CD14-positive monocyte (primary cell): Measurements from ENCODE around the gene SHISAL1. TPM values are rescaled to one million over a fixed set of nuclear protein-coding genes. Genes with fewer than 3 reads are reported as not detected.

ENCODE experiments used
- DNase-seq, 3 donors: peaks; one replicate each; pipeline ENCODE4 v3.0.0-alpha.2; 2011 to 2022
- H2AFZ ChIP-seq: 2 replicates; pipeline ENCODE4 v1.6.0; 2012; ENCODE audit warnings: mild to moderate bottlenecking, low read depth, low read length, inconsistent platforms; ENCODE audit not compliant: insufficient read depth, poor library complexity, severe bottlenecking
- H3K27ac ChIP-seq, 2 donors: 1 replicate in 1 of 2; 2 replicates in 1 of 2; pipeline ENCODE4 v1.5.1; 2012 to 2013; ENCODE audit warnings: low read length in 2 of 2, control low read depth in 1 of 2, inconsistent platforms in 1 of 2, low read depth in 1 of 2, mild to moderate bottlenecking in 1 of 2
- H3K27me3 ChIP-seq, 2 donors: one replicate each; pipeline versions ENCODE4 v1.6.0 to v1.6.1; 2011 to 2013; ENCODE audit warnings: low read length in 2 of 2; ENCODE audit not compliant: control insufficient read depth in 2 of 2, insufficient read depth in 2 of 2
- H3K36me3 ChIP-seq, 2 donors: replicated peaks in 1 of 2; 1 replicate in 1 of 2; 2 replicates in 1 of 2; pipeline versions ENCODE4 v1.5.1 to v1.6.1; 2012 to 2013; ENCODE audit warnings: low read length in 2 of 2, control low read depth in 1 of 2, inconsistent platforms in 1 of 2, mild to moderate bottlenecking in 1 of 2; ENCODE audit not compliant: insufficient read depth in 2 of 2, control insufficient read depth in 1 of 2
- H3K4me1 ChIP-seq, 2 donors: 1 replicate in 1 of 2; 2 replicates in 1 of 2; pipeline versions ENCODE4 v1.5.1 to v1.6.1; 2012 to 2013; ENCODE audit warnings: low read length in 2 of 2, control low read depth in 1 of 2, inconsistent platforms in 1 of 2, mild to moderate bottlenecking in 1 of 2, moderate library complexity in 1 of 2; ENCODE audit not compliant: insufficient read depth in 2 of 2, control insufficient read depth in 1 of 2
- H3K4me2 ChIP-seq: replicated peaks from 2 replicates; pipeline ENCODE3; 2012; ENCODE audit warnings: low read length, moderate library complexity, mild to moderate bottlenecking; ENCODE audit not compliant: poor library complexity, severe bottlenecking; ENCODE audit errors: extremely low read depth
- H3K4me3 ChIP-seq, 3 experiments: fragments of 200-600 bp in 1 of 3; sonication (generic) in 1 of 3; replicated peaks in 1 of 3; 1 replicate in 2 of 3; 2 replicates in 1 of 3; pipeline ENCODE4 v1.5.1; 2011 to 2013; ENCODE audit warnings: low read length in 3 of 3, mild to moderate bottlenecking in 3 of 3, control low read depth in 2 of 3, low read depth in 2 of 3, inconsistent platforms in 1 of 3, moderate library complexity in 1 of 3
- H3K79me2 ChIP-seq: 2 replicates; pipeline ENCODE4 v1.6.0; 2012; ENCODE audit warnings: mild to moderate bottlenecking, control low read depth, inconsistent platforms, low read length, moderate library complexity; ENCODE audit not compliant: insufficient read depth
- H3K9ac ChIP-seq: 2 replicates; pipeline ENCODE4 v1.6.0; 2017; ENCODE audit warnings: low read length, mild to moderate bottlenecking; ENCODE audit not compliant: insufficient read depth, poor library complexity, severe bottlenecking
- H3K9me3 ChIP-seq, 2 donors: replicated peaks in 1 of 2; 1 replicate in 1 of 2; 2 replicates in 1 of 2; pipeline versions ENCODE4 v1.5.1 to v1.6.1; 2012 to 2013; ENCODE audit warnings: low read length in 2 of 2, control low read depth in 1 of 2; ENCODE audit not compliant: control insufficient read depth in 1 of 2, insufficient read depth in 1 of 2
- H4K20me1 ChIP-seq: 2 replicates; pipeline ENCODE4 v1.6.0; 2012; ENCODE audit warnings: mild to moderate bottlenecking, low read length, control low read depth, moderate library complexity; ENCODE audit not compliant: insufficient read depth
- H3K27ac Mint-ChIP-seq, 7 donors: one replicate each; pipeline ENCODE4 v1.8.0; 2020; ENCODE audit warnings: mild to moderate bottlenecking in 7 of 7, mixed read lengths in 7 of 7, moderate library complexity in 6 of 7, inconsistent platforms in 2 of 7
- H3K27me3 Mint-ChIP-seq, 3 donors: one replicate each; pipeline ENCODE4 v1.8.0; 2021 to 2022; ENCODE audit warnings: low read depth in 3 of 3, mild to moderate bottlenecking in 3 of 3, mixed read lengths in 3 of 3, moderate library complexity in 3 of 3, inconsistent platforms in 1 of 3
- H3K36me3 Mint-ChIP-seq, 2 donors: one replicate each; pipeline ENCODE4 v1.8.0; 2020; ENCODE audit warnings: mixed read lengths in 2 of 2, inconsistent platforms in 1 of 2, mild to moderate bottlenecking in 1 of 2
- H3K4me1 Mint-ChIP-seq: one replicate; pipeline ENCODE4 v1.8.0; 2020; ENCODE audit warnings: mild to moderate bottlenecking, mixed read lengths
- H3K4me3 Mint-ChIP-seq, 2 donors: one replicate each; pipeline ENCODE4 v1.8.0; 2020; ENCODE audit warnings: mild to moderate bottlenecking in 2 of 2, mixed read lengths in 2 of 2, moderate library complexity in 1 of 2
- H3K9me3 Mint-ChIP-seq, 7 donors: one replicate each; pipeline ENCODE4 v1.8.0; 2020 to 2022; ENCODE audit warnings: mixed read lengths in 7 of 7, mild to moderate bottlenecking in 6 of 7, moderate library complexity in 6 of 7, inconsistent platforms in 2 of 7
- CTCF ChIP-seq: fragments of 200-600 bp; IDR thresholded peaks from one replicate; pipeline ENCODE4 v1.8.0; 2022; ENCODE audit warnings: antibody characterized with exemption, mild to moderate bottlenecking
- WGBS: methylation state at CpG from one replicate; pipeline ENCODE4 v1.1.5; 2013; ENCODE audit warnings: missing lambda C conversion rate; ENCODE audit not compliant: insufficient coverage; 5-methylcytosine and 5-hydroxymethylcytosine counted together
- intact Hi-C, 2 donors: fragments of 100-400 bp; cut with micrococcal nuclease; formaldehyde crosslinking; loops; one replicate each; pipeline versions ENCODE4 v1.15.0 to v1.15.1; 2023
- polyA plus RNA-seq, 3 donors: library from polyadenylated mRNA; depleted of rRNA in 1 of 3; unstranded in 2 of 3; stranded (reverse) in 1 of 3; fragments of 300-500 nt in 2 of 3; fragments of >200 nt in 1 of 3; fragmentation: Illumina TruSeq in 2 of 3; gene quantifications; 1 replicate in 2 of 3; 2 replicates in 1 of 3; pipeline ENCODE4 v1.2.3, GENCODE V29; 2012 to 2021

Gene SHISAL1
- polyA plus RNA-seq, 3 donors: not detected

DNA sequence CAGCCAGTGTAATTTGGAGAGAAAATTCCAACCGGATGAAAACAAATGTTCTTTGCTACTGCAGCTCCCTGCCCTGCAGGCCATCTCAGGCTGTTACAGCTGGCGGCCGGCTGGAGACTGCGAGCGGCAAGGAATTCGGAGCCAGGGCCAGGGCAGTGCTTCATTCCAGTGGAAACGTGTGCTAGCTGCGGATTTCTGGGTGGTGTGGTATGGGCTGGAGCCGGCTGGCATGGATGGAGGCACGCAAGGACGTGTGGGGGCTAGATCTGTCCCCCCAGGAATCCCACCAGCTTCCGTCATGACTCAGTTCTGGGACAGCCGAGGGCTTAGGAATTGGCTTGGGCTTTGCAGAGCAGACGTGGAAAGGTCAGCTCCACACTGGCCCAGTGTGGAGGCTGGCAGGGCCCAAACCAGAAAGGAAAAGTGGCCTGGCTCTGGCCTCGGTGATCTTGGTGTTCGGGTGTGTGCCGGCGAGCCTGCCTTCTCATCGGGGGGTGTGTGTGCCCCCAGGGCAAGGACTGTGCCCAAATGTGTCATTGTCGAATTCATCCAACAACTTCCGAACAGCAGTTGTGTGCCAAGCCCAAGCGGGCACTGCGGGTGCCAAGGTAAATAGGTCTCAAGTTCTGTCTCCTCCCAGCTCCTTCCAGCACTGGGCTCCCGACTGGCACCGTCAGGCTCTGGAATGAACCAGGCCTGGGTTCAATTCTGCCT lies 48.1 kb upstream of the SHISAL1 start:
- Histone ChIP-seq H3K9me3 (no peaks in the 10 kb centered on the region), H3K36me3 (no peaks in the 10 kb centered on the region), H3K4me1 (no peaks in the 10 kb centered on the region), H4K20me1 (no peaks in the 10 kb centered on the region), H3K79me2 (no peaks in the 10 kb centered on the region), H3K27ac (no peak overlapping the region), H3K4me3 (no peak overlapping the region), H3K27me3 (no peaks in the 10 kb centered on the region), H3K4me2 (no peak overlapping the region), H2AFZ (no peak overlapping the region), H3K9ac (no peak overlapping the region)
- no peaks in the 10 kb centered on the region for H3K4me1 Mint-ChIP-seq
- H3K27ac Mint-ChIP-seq: peak overlapping the region in 1 of 7 donors; percentile 22
- intact Hi-C loops: no loop called here
- no peak for DNase-seq
- H3K36me3 Mint-ChIP-seq: no peaks in the 10 kb centered on the region
- peaks cover 4 to 9% (median 9%) of the 10 kb centered on the region in 3 donors for H3K27me3 Mint-ChIP-seq
- TF ChIP-seq CTCF: no peak
- 94% methylated on average over 25 of the region's 25 CpGs for WGBS
- no peak overlapping the region for H3K4me3 Mint-ChIP-seq
- H3K9me3 Mint-ChIP-seq: no peaks in the 10 kb centered on the region

DNA sequence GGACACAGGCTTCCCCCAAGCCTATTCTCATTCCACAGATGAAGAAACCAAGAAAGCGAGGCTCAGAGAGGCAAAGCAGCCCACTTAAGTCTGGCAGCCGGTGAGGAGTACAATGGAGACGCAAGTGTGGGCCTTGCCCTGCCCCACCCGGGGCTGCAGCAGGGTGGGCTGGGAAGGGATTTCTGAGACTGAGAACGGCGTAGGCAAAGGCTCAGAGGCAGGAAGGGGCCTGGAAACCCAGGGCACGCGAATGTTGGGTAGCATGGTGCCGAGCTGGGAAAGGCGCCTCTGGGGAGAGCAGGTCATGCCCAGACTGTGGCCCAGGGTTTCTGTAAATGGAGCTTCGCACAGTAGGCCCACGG lies 47.5 kb upstream of the SHISAL1 start:
- intact Hi-C loops: no loop called here

More for the DNA sequence above, 47.5 kb upstream of the SHISAL1 start:
- Mint-ChIP-seq H3K27ac (no peak overlapping the region), H3K27me3 (peaks cover 6 to 9% (median 7%) of the 10 kb centered on the region in 3 donors), H3K4me1 (no peaks in the 10 kb centered on the region), H3K4me3 (no peak overlapping the region), H3K9me3 (no peaks in the 10 kb centered on the region), H3K36me3 (no peaks in the 10 kb centered on the region)
- Histone ChIP-seq H3K79me2 (no peaks in the 10 kb centered on the region), H2AFZ (no peak overlapping the region), H3K27ac (no peak overlapping the region), H3K9ac (no peak overlapping the region), H3K36me3 (no peaks in the 10 kb centered on the region), H3K4me2 (no peak overlapping the region), H3K4me1 (no peaks in the 10 kb centered on the region), H3K27me3 (no peaks in the 10 kb centered on the region), H4K20me1 (no peaks in the 10 kb centered on the region), H3K9me3 (no peaks in the 10 kb centered on the region), H3K4me3 (no peak overlapping the region)
- 79% methylated on average over 11 of the region's 12 CpGs for WGBS
- no peak for DNase-seq
- TF ChIP-seq CTCF: no peak
